Mononuclear cell (primary cell): Measurements from ENCODE around the gene SPSB2. TPM values are rescaled to one million over a fixed set of nuclear protein-coding genes. Genes with fewer than 3 reads are reported as not detected.
A peak's percentile ranks its signal among the peaks of the same experiment; 100 is the strongest.

Experiments
- H3K27me3 ChIP-seq: 2 replicates; pipeline ENCODE4 v1.6.0; 2011; ENCODE audit warnings: low read length, control low read depth; ENCODE audit not compliant: insufficient read depth
- H3K4me1 ChIP-seq: 2 replicates; pipeline ENCODE4 v1.5.1; 2011; ENCODE audit warnings: mild to moderate bottlenecking, low read length, control low read depth; ENCODE audit not compliant: insufficient read depth
- H3K4me3 ChIP-seq: 2 replicates; pipeline ENCODE4 v1.5.1; 2011; ENCODE audit warnings: mild to moderate bottlenecking, low read length, moderate library complexity
- H3K9me3 ChIP-seq: 2 replicates; pipeline ENCODE4 v1.5.1; 2011; ENCODE audit warnings: low read depth, mild to moderate bottlenecking, control low read depth, low read length
- total RNA-seq: library from RNA; depleted of rRNA; stranded (reverse); fragments of >200 nt; gene quantifications from one replicate; pipeline ENCODE4 v1.2.3, GENCODE V29; 2012

The SPSB2 gene
- total RNA-seq, 1 donor, result 1.6 TPM

GRCh38 chr12:6827982-6828780, 44.9 kb downstream of the SPSB2 start, which contains the start of gene P3H3:
Gene P3H3, plus strand, starts transcription at chr12:6828407. Its CDS starts 34 bp downstream, at chr12:6828441.
- Histone ChIP-seq H3K4me1 (peaks cover 19% of the 10 kb centered on the region), H3K27me3 (peaks cover 38% of the 10 kb centered on the region), H3K9me3 (no peaks in the 10 kb centered on the region), H3K4me3 (peak within 1 kb of the TSS; percentile 37)

- Histone ChIP-seq H3K9me3 (no peaks in the 10 kb centered on the region), H3K4me3 (no peak overlapping the region), H3K27me3 (peaks cover 38% of the 10 kb centered on the region), H3K4me1 (peaks cover 19% of the 10 kb centered on the region)
Measured at GRCh38 chr12:6827437-6827911, 45.6 kb downstream of the SPSB2 start.

DNA sequence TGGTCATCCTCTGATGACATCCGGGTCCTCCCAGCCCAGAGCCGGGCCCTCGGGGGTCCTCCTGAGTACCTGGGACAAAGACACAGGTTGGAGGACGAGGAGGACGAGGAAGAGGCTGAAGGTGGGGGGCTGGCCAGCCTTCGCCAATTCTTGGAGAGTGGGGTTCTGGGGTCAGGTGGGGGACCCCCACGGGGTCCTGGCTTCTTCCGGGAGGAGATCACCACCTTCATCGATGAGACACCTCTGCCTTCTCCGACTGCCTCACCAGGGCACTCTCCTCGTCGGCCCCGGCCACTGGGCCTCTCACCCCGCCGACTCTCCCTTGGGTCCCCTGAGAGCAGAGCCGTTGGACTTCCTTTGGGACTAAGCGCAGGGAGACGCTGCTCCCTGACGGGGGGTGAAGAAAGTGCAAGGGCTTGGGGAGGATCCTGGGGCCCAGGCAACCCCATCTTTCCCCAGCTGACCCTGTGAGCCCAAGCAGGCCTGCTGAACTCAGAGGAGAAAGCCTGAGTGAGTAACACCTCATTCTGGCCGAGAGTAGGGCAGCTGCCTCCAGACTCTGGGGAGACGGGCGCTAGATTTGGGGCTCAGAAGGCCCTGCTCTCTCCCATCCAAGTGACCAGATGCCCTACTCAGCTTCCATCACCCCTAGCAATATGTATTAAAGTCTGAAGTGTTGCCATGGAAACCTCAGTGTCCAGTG, 46.2 kb downstream of the SPSB2 start:
- no peaks in the 10 kb centered on the region for H3K9me3 ChIP-seq
- H3K4me1 ChIP-seq, result peaks cover 25% of the 10 kb centered on the region
- peaks cover 43% of the 10 kb centered on the region for H3K27me3 ChIP-seq
- no peak overlapping the region for H3K4me3 ChIP-seq

DNA sequence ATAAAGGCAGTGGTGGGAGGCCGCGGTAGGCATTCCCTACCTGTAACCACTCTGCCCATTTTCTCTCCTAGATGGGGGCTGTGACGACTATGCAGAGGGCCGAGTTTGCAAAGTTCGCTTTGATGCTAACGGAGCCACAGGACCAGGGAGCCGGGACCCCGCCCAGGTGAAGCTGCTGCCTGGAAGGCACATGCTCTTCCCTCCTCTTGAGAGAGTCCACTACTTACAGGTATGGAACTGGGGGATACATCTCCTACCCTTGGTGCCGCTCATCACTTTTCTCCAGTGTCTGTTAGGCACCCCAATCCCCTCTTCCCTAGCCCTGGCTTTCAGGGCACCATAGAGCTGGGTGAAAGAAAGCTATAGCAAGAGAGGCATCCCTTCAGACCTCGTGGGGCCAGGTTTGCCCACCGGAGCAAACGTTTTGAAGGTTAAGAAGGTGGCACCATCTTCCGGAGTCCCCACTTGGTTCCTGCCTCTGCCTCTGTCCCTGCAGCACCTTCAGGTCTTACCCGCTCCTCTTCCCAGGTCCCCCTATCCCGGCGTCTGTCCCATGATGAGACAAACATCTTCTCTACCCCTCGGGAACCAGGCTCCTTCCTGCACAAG, 46.9 kb downstream of the SPSB2 start:
- Histone ChIP-seq H3K4me3 (no peak overlapping the region), H3K27me3 (peaks cover 43% of the 10 kb centered on the region), H3K4me1 (peaks cover 28% of the 10 kb centered on the region), H3K9me3 (no peaks in the 10 kb centered on the region)

- Histone ChIP-seq H3K4me3 (no peak overlapping the region), H3K4me1 (peaks cover 35% of the 10 kb centered on the region), H3K9me3 (no peaks in the 10 kb centered on the region), H3K27me3 (peaks cover 43% of the 10 kb centered on the region)
Measured at GRCh38 chr12:6825398-6826124, 47.5 kb downstream of the SPSB2 start.

DNA sequence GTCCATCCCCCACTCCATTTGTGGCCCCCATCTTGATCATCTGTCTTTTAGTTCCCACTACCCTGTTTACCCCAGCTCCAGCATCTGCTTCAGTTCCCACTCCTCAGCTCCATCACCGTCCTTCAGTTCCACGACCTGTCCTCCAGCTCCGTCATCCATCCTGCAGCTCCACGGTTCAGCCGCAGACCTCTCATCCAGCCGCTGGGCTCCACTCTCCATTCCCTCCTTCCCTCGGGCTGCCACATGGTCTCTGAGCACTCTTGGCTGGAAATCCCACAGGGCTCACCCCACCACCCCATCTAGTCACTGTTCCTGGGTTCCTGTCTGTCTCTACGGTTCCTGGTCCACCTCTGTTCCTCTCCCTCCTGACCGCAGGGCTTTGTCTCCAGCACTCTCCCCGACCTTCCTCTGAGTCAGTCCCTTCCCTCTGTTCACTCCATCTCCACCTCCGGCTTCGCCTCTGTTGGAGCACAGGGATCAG, 48.2 kb downstream of the SPSB2 start:
- peaks cover 37% of the 10 kb centered on the region for H3K27me3 ChIP-seq

GRCh38 chr12:6824085-6824775, 48.9 kb downstream of the SPSB2 start:
- Histone ChIP-seq H3K27me3 (peaks cover 30% of the 10 kb centered on the region), H3K4me1 (peaks cover 36% of the 10 kb centered on the region), H3K4me3 (no peak overlapping the region), H3K9me3 (no peaks in the 10 kb centered on the region)

More for the DNA sequence above, 48.2 kb downstream of the SPSB2 start:
- Histone ChIP-seq H3K4me1 (peaks cover 39% of the 10 kb centered on the region), H3K9me3 (no peaks in the 10 kb centered on the region), H3K4me3 (no peak overlapping the region)

DNA sequence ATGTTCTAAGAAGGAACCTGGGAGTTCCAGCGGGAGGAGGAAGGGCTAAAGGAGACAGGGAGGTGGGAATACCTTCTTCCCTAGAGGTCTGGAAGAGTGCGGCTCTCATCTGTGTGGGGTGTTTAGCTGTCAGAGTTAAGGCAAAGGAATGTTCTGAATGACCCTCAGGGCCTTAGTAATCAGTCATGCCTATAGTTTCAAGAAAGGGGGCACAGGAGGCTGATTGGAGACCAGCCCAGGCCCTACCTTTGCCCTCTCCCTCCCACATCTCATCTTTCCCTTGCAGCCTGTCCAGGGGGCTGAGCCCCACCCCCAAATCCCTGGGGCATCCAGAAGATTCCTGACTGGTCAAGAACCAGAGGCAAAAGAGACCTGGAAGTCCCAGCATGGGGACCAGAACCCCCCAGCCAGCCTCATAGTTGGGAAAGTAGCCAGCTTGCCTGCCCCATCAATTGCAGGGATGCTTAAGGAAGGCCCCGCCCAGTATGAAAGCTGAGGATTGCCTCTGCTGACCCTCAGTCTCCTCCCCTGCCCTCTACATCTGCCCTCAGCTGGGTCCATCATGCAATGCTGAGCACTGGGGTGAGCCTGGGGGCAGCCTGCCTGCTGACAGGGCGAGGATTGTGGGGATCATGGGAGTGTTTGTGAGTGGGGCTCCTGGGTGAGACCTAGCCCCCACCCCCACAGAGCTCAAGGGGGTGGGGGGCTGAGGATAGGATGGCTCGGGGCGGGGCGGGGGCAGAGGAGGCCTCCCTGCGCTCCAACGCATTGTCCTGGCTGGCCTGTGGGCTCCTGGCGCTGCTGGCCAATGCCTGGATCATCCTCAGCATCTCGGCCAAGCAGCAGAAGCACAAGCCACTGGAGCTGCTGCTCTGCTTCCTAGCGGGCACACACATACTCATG, 49.7 kb downstream of the SPSB2 start:
- peaks cover 28% of the 10 kb centered on the region for H3K4me1 ChIP-seq
- peaks cover 25% of the 10 kb centered on the region for H3K27me3 ChIP-seq
- no peaks in the 10 kb centered on the region for H3K9me3 ChIP-seq
- no peak overlapping the region for H3K4me3 ChIP-seq

DNA sequence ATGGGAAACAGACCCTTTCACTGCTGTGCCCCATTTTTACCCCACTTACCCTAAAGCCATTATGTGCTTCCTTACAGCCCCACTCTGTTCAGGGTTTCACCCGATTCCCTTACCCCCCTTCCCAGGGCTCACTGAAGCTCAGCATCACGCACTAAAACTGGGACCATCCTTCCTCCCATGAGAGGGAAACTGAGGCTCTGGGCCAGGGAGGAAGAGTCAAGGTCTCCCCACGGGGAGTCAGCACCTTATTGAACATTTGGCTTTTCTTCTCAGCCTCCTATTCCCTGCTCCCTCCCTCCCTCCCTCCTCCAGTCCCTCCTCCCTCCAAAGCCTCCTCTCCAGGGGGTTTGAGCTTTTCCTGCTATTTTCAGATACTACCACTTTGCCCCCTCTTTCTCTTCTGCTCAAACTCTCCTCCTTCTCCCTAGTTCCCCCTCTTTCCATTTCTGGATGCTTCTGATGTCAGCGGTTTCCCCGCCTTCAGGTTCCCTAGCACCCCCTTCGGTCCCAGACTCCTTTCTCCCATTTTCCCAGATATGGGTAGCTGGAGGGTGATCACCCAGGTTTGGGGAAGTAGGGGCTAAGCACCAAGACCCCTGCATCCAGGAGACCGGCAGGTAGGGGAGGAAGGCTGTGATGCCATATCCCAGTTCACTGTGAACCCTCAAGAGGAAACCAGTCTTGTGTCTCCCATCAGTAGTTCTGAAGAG, 50.5 kb downstream of the SPSB2 start:
- Histone ChIP-seq H3K27me3 (peaks cover 23% of the 10 kb centered on the region), H3K4me3 (no peak overlapping the region), H3K9me3 (no peaks in the 10 kb centered on the region), H3K4me1 (peaks cover 24% of the 10 kb centered on the region)

DNA sequence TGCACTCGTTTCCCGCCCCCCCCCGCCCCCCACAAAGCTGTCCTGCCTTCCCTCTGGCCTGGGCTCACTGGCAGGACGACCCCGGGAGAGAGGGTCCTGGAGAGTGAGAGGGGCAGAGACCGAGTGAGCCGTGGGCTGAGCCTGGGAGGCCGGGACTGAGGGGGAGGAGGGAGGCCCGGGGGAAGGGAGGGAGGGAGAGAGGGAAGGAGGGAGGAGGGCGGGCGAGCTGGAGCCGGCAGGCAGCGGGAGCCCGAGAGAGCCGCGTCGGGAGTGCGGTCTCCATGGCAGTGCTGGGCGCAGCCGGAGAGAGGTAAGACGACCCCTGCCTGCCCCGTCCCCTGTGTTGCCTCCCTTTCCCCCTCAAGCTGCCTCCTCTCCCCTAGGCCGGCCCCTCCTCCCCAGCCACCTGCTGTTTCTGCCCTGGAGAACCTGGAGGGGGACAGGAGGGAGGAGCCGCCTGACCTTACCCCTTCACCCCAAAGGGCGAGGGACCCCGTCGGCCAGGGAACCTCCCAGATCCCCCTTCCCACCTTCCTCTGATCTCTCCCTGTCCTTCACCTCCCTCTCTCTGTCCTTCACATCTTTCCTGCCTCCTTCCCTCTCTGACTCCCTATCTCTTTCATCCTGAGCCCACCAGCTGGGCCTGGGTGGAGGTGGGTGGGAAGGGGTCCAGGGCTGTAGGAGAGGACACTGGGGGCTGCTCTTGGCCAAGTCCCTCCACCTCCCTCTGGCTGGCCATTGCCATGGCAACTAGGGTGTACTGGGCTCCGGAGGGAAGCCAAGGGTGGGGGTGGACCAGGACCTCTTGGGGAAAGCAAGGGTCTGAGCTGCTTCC, 51.3 kb downstream of the SPSB2 start, which contains the start of gene GPR162:
Gene GPR162, plus strand, starts transcription at position 231 of the 835 bp plus-strand sequence. CDS start 2,078 bp downstream, outside the sequence.
- H3K4me1 ChIP-seq, result peaks cover 20% of the 10 kb centered on the region
- H3K4me3 ChIP-seq, result peak within 1 kb of the TSS; percentile 26
- H3K9me3 ChIP-seq, result no peaks in the 10 kb centered on the region
- peaks cover 15% of the 10 kb centered on the region for H3K27me3 ChIP-seq
